HG03175 (cell line): ENCODE results near the gene SDR39U1.

Source experiments
- ATAC-seq: cut with Tn5 transposase; IDR thresholded peaks from one replicate; pipeline ENCODE4 v1.9.1; 2021; ENCODE audit warnings: mild to moderate bottlenecking, moderate library complexity; ENCODE audit not compliant: unreplicated experiment

SDR39U1 gene

DNA sequence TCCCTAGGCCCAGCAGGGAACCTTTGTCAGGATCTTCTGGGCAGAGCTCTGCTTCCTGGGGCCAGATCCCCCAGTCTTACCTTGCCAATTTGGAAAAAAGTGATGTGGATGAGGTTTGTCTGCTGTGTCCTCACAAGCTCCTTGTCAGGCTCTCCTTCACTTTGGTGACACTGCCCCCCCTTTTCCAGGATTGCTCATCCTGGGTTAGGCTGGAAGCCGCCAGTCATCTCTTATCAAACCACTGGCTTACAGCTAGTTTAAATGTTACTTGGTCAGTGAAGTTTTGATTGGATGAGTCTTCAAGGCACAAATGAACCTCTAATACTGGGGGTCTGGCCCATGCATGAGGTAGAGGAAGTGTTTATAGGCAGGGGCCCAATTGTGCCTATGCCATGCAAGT lies 28.5 kb downstream of the SDR39U1 start:
- no peak for ATAC-seq

DNA sequence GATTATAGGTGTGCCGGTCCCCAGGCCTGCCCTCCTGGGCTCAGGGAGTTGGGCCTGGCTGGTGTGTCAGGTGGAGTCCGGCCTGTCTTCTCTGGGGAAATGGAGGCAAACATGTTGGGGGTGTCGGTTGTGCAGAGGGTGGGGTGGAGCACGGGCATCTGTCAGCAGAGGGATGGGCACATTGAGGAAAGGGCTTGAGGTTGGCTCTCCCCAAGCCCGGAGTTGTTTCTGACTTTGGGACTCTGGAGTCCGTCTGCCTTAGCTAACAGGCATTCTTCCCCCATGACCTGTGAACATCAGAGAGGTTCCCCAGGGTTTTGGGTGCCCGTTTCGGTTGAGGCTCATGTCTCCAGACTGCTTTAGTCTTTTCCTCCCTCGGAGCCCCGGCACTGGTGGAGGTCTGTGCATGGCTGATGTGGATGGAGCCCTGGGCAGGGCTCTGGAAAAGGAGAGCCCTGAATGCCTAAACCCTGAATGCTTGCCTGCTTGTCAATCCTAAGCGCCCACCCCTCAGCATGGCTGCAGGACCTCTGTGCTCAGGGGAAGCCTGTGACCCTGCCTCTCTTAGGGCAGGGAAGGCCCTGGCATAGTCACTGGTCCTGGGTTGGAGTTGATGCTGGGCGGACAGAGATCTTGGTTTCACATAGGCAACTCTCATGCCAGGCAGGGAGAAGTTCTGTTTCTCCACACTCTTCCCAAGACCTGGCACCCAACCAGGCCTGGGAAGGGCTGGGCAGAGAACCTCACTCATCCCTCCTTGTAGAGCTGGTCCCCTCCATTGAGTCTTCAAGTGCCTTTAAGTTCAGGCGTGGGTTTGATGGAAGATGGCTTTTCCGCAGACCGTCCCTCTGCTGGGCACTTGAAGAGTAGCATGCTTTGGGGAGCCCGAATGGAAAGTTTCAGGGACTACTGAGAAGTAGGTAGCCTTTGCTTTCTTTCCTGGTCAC lies 30.9 kb downstream of the SDR39U1 start:
- ATAC-seq, result peak; percentile 65

DNA sequence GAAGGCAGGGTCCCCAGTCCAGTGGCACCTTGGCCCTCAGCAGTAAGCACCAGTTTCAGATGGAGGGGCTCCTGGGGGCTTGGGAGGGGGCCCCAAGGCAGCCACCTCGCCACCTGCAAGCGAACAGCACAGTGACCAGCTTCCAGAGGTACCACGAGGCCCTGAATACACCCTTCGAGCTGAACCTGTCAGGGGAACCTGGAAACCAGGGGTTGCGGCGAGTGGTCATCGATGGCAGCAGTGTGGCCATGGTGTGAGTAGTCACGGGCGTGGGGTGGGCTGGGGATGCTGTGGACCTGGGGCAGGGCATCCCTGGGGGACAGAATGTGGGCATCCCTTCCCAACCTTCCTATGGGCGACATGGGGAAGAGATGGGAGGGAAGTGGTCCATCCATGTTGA lies 32.6 kb downstream of the SDR39U1 start:
- no peak for ATAC-seq

DNA sequence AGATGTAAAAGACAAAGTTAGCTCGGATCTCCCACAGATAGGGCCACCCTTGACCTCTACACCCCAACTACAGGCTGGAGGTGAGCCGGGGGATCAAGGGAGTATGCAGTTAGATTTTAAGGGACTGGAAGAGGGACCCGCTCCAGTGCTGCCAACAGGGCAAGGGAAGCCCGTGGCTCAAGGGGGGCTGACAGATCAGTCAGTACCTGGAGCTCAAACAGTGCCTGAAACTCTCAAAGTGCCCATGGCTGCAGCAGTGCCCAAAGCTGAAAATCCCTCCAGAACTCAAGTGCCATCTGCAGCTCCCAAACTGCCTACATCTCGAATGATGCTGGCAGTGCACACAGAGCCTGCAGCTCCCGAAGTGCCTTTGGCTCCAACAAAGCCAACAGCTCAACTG lies 33.4 kb downstream of the SDR39U1 start:
- no peak for ATAC-seq

DNA sequence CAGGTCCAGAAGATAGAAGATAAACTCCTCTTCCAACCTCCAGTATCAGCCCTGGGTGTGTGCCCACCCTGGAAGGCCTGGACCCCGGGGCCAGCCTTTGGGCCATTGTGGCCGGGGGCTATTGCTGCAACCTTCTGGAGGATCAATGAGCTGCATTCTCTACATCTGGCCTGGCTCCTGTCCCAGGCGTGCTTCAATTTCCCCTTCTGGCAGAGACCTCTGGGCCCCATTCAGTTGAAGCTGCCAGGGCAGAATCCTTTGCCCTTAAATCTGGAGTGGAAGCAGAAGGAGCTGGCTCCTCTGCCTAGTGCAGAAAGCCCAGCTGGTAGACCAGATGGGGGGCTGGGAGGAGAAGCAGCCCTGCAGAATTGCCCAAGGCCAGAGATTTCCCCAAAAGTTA lies 33.8 kb downstream of the SDR39U1 start:
- ATAC-seq, result no peak

DNA sequence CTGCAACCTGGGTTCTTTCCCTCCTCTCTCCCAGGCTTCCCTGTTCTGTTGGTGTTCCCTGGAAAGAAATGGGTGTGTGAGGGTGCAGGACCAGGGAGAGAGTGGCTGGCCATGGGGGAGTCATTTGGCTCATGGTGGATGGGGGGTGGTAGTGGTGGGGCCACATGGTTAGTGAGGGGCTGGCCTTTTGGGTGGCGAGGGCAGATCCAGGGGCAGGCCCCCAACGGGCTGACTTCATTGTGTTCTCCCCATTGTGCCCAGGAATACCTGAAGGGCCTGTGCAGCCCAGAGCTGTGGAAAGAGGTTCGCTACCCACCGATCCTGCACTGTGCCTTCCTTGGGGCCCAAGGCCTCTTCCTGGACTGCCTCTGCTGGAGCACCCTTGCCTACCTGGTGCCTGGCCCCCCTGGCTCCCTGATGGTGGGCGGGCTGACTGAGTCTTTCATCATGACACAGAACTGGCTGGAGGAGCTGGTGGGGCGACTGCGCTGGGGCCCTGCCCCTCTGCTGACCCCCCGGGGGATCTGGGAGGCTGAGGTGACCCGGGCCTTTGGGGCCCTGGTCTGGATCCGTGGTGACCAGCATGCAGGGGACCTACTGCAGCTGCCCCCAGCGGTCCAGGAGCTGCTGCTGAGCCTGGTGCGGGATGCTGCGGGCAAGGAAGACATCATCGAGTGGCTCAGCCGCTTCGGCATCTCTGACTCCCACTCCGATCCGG lies 34.8 kb downstream of the SDR39U1 start:
- no peak for ATAC-seq

DNA sequence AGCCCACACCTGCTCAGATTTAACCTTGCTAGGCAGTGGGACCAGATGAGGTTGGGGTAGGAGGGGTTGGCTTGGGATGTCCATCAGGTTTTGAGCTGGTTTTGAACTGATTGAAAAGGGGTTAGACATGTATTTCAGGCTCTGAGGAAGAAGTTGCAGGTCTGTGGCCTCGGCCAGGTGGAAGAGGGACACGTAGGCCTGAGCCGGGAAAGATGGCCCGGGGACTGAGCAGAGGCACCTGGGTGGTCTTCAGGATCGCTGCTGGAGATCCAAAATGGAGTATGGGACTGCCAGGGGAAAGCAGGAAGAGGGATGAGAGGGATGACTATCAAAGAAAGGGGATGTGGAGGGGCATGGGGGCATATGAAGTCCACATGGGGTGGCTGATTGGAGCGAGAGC lies 36.2 kb downstream of the SDR39U1 start:
- ATAC-seq, result no peak

DNA sequence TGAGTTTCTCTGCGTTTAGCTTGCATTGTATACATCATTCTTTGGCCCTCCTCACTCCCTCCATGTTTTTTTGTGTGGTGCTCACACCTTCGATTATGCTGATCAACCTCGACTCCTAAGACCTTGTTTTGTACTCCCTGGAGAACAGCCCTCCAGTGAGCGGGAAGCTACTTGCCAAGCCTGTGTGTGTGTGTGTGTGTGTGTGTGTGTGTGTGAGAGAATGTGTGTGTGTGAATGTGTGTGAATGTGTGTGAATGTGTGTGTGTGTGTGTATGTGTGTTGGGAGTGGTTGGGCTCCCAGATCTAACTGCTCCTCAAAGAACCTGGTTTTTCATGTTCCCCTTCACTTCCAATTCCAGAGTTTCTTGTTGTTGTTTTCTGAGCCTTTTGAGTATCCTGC lies 37.8 kb downstream of the SDR39U1 start:
- ATAC-seq, result no peak

DNA sequence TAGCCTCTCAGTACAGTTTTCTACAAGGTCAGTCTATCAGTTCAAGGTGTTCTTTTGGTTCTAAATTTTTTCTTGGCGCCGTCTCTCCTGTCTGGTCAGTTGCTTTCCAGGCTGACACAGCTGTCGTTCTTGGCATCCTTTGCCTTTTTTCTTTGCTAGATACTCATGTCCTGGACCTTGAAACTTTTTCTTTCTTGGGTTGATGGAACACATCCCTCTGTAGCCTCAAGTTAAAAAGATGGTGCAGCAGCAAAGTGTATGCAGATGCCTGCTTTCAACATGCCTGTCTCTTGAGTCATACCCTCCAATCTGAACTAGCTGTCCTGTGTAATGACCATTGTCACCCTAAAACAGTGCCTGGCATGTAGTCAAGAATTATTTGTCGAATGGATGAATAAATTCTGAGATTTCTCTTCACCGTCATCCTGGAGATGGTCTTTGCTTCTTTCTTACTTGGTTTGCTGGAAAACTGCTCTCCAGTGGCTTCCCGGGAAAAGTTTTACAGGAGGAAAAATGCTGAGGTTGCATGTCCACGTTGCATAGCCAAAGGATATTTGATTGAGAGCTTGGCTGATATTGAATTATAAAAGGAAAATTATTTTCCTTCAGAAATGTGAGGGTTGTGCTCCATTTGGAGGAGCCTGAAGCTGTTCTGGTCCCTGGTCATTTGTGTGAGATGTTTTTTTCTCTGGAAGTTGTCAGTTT lies 39.1 kb downstream of the SDR39U1 start:
- ATAC-seq, result no peak

DNA sequence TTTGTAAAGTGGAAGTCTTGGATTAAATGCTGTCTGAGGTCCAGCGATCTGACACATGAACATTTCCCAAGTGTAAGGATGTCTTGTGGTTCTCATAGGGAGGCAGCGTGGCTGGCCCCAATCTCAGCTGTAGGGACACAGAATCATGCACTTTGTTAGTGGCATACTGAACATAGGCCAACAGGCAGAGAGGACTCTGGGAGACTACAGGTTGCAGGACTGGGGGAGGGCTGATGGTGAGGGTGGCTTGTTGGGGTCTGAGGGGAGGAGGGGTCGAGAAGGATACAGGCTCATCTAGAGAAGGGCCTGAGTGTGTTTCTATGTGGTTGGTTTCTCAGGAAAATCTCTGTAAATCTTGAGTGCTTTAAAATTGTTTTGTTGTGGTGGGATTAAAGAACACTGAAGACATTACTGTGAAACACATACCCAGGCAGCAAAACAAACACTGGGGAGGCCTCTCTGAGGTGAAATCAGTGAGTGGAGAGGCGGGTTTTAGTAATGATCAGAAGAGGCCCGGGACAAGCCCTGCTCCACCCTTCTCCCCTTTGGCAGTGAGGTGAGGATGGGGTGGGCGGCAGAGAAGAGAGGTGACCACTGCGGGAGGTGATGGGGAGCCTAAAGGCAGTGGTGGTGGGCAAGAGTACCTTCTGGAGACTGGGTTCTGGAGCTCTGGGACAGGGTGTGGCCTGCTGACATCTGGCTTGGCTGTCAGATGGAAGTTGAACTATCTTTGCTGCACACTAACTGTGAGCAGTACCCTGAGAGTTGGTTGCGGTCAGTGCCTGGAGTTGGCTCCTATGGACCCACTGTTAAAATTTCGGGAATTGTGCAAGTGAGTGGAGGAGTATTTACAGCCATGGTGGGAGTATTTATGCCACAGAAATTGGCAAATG lies 40.5 kb downstream of the SDR39U1 start:
- ATAC-seq, result no peak

DNA sequence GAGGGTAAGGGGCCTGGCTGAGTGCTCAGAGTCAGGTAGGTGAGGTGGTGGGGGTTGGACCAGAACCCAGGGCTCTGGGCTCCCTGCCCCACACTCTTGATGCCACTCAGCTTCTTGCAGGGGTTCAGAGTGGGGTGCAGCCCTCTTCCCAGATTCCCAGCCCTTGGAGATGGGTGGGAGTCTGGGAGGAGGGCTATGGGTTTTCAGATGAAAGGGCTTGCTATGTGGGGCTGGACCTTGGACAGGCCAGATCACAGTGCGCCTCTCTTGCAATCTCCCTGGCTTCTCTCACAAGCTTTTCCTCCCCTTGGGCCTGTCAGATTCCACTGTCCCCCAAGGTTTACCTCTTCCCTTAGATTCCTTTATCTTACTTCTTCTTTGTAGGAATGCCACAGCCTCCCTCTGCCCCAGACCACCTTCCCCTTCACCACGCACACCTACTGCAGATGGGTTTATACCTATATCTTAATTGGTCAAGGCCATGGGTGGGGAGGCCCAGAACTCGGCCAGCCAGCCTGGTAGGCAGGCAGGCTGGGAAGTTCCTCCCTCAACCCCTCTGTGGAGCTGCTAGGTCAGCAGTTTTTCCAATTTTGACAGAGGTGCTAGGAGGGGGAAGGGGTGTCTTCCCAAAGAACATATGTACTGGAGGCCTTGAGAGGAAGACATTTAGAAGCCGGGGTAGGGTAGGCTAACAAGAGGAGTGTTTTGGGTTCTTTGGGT lies 42.4 kb downstream of the SDR39U1 start:
- no peak for ATAC-seq

DNA sequence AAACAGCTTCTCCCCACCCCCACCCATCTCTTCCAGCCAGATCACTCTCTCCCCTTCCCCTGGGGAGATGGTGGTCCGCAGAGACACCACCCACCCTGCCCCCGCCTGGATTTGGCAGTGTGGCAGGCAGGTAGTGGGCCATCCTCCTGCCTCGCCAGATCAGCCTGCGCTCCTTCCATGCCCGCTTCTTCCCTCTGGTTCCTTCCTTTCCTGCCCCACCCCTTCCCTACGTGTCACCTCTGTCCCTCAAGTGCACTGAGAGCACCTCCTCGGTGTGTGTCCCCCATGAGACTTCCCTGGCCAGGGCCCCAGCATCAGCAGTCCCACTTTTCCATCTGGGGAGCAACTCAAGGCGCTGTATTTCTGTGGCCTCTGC lies 43.1 kb downstream of the SDR39U1 start:
- no peak for ATAC-seq

DNA sequence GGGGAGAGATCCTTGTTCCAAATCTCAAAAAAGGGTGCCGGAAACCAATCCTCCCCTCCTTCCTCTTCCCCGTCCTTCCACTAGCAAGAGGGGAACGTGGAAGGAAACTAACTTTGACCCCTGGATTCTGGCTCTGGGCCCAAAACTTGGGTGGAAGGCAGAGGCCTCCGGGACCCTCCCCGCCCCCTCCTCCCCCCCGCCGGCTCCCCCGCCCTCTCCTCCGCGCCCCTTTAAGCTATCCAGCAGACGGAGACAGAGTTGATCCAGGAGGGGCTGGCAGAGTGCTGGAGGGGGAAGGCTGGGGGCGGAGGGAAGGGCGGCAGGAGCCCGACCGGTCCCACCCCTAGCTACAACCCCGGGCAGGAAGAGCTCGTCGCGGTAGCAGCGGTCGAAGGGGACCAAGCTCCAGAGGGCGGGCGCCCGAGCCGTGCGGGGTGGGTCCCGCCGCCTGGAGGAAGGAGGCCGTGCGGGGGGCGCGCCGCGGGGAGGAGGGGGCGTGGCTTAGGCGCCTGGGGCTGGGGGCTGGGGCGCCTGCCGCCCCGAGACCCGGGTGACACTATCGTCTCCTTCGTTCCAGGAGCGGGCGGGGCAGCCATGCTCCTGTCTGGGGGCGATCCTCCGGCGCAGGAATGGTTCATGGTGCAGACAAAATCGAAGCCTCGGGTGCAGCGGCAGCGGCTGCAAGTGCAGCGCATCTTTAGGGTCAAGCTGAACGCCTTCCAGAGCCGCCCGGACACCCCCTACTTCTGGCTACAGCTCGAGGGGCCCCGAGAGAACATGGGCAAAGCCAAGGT lies 43.7 kb downstream of the SDR39U1 start, which contains the start of gene NYNRIN:
NYNRIN (plus strand) TSS at position 351 of the 794 bp plus-strand sequence; CDS start at position 595, 244 bp downstream.
- no peak for ATAC-seq

DNA sequence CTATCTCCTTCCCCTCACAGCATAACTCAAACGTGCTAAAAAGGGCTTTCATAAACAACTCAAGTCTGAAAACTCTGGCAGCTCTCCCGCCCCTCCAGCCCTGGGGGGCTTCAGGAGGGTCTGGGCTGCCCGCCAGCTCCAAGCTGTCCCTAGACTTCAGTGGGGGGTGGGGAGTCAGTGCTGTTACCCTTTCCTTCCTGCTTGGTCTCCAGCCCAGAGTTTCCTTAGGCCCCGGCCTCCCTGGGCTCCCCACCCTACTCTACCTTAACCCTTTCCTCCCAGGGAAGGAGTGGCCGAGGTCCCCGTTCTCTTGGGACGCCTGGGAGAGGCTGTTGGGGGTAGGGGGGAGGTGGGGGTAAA lies 44.3 kb downstream of the SDR39U1 start:
- ATAC-seq, result no peak

DNA sequence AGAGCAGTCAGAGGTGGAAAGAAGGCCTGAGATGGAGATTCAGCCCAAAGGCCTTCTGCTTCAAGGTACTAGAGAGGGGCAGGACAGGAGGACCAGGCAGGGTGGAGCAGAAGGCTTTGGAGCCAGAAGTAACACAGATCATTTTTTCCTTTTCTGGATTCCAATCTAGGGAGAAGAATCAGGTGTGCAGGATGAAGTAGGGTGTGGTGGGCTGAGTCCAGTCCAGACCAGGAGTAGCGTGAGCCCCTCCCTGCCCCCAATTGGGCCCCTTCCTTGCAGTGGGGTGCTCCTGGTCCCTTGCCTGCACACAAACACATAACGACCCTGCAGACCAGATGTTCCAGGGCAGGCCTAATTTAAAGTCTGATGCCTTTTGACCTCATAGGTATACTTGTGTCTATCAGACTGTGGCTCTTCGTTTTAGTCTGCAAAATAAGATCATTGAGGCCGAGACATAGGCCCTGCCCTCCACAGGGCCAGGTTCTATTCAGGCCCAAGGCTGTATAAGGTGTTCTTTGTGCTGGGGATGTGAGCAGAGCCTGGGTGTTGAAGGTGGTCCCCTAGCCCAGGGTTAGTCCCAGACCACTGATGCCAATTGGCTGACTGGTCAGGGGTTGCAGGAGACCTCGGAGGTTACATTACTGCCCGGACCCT lies 44.8 kb downstream of the SDR39U1 start:
- ATAC-seq, result no peak

DNA sequence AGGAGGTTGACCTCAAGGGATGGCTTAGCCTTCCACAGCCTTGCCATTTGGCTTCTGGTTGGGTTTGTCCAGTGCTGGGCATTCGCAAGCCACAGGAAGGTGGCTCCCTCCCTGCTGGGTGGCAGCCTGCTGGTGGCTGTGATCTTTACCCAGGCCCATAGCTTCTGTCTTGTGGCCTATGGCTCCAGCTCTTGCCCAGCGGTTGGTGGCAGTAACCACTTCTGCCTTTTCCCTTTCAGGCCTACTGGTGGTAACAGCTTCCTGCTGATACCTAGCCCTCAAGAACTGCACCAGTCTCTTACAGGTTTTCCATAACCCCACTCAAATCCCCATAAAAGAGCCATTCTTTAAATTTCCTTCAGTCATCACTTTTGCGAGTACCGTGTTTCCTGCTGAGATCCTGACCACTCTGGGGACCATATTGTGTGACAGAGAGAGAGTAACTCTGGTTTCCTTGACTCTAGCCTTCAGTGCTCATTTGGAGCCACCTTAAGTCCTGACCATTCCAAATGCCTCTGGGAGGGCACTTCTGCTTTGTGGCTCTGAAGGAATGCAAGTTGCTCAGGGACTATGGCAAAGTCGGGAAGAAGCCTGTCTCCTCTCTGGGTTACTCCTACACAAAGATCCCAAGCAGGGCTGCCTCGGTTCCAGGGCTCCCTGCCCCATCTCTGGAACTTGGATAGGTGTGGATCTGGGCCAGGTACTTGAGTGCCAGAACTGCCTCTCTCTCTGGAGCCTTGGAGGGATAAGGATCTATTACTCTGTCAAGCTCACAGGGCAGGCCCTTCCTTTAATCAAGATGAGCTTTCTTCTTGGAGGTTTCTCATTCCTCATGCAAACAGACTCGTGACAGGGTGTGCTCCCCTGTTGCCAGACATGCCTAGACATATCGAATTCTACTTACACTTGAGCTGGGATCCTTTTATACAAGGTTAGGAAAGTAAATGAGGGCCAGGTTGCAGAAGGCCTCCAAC lies 46.7 kb downstream of the SDR39U1 start:
- ATAC-seq, result no peak

DNA sequence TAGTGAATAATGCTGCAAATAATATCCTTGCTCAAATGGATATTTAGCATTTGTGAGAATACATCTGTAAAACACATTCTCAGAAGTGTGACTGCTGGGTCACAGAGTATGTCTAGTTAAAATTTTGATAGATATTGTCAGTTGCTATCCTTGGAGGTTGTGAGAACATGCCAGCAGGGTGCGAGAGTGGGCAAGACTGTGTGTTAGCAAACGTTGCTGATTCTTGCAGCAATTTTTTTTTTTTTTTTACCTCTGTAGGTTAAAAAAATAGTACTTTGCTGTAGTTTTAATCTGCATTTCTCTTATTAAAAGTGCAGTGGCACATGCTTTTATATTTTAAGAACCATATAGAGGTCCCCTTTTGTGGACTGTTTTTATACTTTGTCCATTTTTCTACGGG lies 48.3 kb downstream of the SDR39U1 start:
- ATAC-seq, result no peak
